ENCODE measurements around the gene FZD7. TPM values are rescaled to one million over a fixed set of nuclear protein-coding genes. Genes with fewer than 3 reads are reported as not detected.

FZD7 gene
- total RNA-seq, 2 experiments from 2014 or later = 0.58 to 0.62 TPM

DNA sequence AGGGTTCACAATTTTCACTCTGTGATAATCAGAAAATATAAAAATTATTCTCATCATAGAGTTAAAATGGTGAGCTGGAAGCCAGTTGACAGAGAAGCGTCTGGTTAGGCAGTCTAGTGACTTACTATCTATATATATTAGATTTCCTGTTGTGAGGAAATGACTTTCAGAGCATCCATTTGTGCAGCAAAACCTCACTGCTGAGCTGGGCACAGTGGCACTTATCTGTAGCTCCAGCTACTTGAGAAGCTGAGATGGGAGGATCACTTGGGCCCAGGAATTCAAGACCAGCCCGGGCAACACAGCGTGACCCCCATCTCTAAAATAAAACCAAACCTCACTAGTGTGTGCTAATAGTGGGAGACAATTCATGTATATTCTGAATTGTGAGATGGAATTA, 32.2 kb downstream of the FZD7 start:
- POLR2A ChIA-PET = no interaction called here

DNA sequence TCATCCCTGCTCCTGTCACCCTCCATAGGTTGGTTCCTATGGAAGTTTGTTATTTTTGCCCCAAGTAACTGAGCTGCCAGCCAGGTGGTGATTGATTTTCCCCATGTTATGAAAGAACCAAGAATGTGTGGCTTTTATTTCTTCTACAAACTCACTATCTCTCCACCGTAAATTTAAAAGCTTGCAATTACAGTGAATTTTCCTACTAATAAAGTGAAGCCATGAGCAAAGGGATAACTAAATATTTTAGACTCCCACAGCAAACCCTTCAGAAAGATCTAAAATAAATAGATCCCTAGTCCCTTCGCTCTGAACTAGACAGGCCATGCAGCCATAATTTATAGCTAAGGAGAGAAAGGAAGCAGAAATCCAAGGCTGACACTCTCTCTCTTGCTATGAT, 33.2 kb downstream of the FZD7 start:
- H3K9me3 Mint-ChIP-seq = no peaks in the 10 kb centered on the region

More for the DNA sequence above, 32.2 kb downstream of the FZD7 start:
- intact Hi-C loops (cut with micrococcal nuclease) = no loop called here
- no peak for DNase-seq
- no peaks in the 10 kb centered on the region for H3K9me3 Mint-ChIP-seq
- no peak overlapping the region for H3K4me3 Mint-ChIP-seq
- no peaks in the 10 kb centered on the region for H3K36me3 Mint-ChIP-seq
- H3K27me3 Mint-ChIP-seq = no peaks in the 10 kb centered on the region
- H3K4me1 Mint-ChIP-seq (ENCODE audit: low read depth) = no peaks in the 10 kb centered on the region
- CTCF ChIA-PET = no interaction called here
- no peak overlapping the region for H3K27ac Mint-ChIP-seq

DNA sequence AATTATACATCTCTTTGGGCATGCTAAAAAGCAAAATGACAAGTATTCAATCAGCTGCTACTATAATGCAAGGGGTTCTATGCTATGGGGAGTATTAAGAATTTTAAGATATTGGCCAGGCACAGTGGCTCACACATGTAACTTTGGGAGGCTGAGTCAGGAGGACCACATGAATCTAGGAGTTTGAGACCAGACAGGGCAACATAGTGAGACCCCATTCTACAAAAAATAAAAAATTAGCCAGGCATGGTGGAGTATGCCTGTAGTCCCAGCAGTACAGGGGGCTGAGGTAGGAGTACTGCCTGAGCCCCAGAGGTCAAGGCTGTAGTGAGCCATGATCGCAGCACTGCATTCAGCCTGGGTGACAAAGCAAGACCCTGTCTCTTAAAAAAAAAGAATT, 33.9 kb downstream of the FZD7 start:
- Mint-ChIP-seq H3K36me3 (no peaks in the 10 kb centered on the region), H3K4me3 (no peak overlapping the region), H3K4me1 (ENCODE audit: low read depth) (no peaks in the 10 kb centered on the region), H3K27ac (no peak overlapping the region), H3K27me3 (peaks cover 2% of the 10 kb centered on the region), H3K9me3 (no peaks in the 10 kb centered on the region)
- CTCF ChIA-PET = no interaction called here
- POLR2A ChIA-PET = no interaction called here
- intact Hi-C loops (cut with micrococcal nuclease) = no loop called here
- no peak for DNase-seq

More for the DNA sequence above, 33.2 kb downstream of the FZD7 start:
- Mint-ChIP-seq H3K27ac (no peak overlapping the region), H3K36me3 (no peaks in the 10 kb centered on the region), H3K4me3 (no peak overlapping the region), H3K27me3 (no peaks in the 10 kb centered on the region), H3K4me1 (ENCODE audit: low read depth) (no peaks in the 10 kb centered on the region)
- intact Hi-C loops (cut with micrococcal nuclease) = no loop called here
- POLR2A ChIA-PET = no interaction called here
- no peak for DNase-seq
- CTCF ChIA-PET = no interaction called here

DNA sequence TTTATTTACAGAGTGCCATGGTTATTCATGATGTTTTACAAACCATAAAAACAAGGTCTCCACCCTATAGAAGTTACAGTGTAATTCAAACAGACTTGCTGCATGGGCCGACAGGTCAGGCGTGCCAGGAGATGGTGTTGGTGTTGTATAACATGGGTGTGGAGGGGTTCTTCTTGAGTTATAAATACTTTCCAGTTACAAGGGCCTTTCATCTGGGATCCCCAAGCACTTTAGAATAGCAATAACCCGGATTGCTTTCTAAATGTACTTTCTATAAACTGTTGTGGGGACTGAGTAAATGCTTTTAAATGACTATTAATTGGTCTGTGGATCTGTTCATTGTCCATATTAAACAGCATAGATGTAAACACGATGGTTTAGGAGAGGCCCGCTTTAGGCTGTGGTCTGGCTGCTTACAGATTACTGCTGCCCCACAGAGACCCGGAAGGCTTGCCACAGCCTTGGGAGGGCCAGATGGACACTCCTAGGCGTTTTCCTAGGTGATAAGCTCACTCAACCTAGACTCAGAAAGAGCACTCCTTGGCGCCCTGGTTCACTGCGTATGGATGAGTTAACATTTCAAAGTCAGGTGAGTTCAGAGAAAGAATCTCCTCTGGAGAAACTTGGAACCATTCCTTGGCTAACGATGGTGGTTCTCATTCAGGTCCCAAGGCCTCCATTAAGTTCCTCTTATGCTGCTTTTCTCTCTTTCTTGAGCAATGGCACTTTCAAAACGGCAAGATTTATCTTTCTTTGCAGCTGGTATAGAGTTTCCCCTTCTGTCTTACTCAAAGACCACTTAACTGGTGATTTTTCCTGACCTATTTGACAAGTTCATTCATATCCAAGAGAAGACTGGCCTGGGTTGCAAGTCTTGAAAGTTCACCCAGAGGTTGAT, 35.8 kb downstream of the FZD7 start:
- Mint-ChIP-seq H3K4me3 (no peak overlapping the region), H3K4me1 (ENCODE audit: low read depth) (no peaks in the 10 kb centered on the region), H3K27ac (no peak overlapping the region), H3K27me3 (peaks cover 6% of the 10 kb centered on the region), H3K36me3 (no peaks in the 10 kb centered on the region), H3K9me3 (no peaks in the 10 kb centered on the region)
- intact Hi-C loops (cut with micrococcal nuclease) = no loop called here
- ChIA-PET CTCF (no interaction called here), POLR2A (no interaction called here)
- no peak for DNase-seq

DNA sequence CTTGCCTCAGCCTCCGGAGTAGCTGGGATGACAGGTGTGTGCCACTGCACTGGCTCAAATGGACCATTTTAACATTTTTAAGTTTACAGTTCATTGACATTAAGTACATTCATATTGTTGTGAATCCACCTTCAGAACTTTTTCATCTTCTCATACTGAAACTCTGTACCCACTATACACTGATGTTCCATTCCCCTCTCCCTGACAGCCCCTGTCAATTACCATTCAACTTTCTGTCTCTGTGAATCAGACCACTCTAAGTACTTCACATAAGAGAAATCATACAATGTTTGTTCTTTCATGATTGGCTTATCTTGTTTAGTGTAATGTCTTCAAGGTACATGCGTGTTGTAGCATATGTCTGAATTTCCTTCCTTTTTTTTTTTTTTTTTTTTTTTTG, 37.5 kb downstream of the FZD7 start:
- no peak overlapping the region for H3K27ac Mint-ChIP-seq
- DNase-seq = no peak
- H3K4me3 Mint-ChIP-seq = no peak overlapping the region
- H3K27me3 Mint-ChIP-seq = peaks cover 6% of the 10 kb centered on the region
- ChIA-PET CTCF (no interaction called here), POLR2A (no interaction called here)
- H3K4me1 Mint-ChIP-seq (ENCODE audit: low read depth) = no peaks in the 10 kb centered on the region
- H3K9me3 Mint-ChIP-seq = no peaks in the 10 kb centered on the region
- intact Hi-C loops (cut with micrococcal nuclease) = no loop called here
- no peaks in the 10 kb centered on the region for H3K36me3 Mint-ChIP-seq

DNA sequence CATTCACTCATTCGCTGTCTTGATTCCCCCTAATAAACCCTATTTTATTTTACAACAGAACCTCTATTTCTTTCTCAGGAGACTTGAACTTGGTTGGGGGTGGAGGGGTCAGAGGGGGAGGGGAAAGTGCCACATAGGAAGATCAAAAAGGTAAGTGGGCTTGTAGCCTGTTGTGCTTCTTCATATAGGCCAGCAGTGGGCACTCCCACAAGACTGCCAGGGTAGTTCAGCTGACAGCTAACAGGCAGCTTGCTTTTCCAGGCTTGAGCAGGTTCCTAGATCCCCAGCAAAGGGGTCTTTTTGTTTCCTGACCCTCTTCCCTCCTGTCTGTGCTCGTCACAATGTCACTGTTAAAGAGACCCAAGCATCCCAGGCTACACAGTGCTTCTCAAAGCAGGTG, 38.6 kb downstream of the FZD7 start:
- no peak overlapping the region for H3K27ac Mint-ChIP-seq
- H3K36me3 Mint-ChIP-seq = no peaks in the 10 kb centered on the region
- POLR2A ChIA-PET = no interaction called here
- no peaks in the 10 kb centered on the region for H3K4me1 Mint-ChIP-seq (ENCODE audit: low read depth)
- intact Hi-C loops (cut with micrococcal nuclease) = no loop called here
- no peak overlapping the region for H3K4me3 Mint-ChIP-seq
- DNase-seq = no peak
- CTCF ChIA-PET = interaction anchor here (0.9 kb wide), 1 partner anchor 107 kb away, joined by 3 read pairs; no protein-coding TSS in a partner anchor
- peaks cover 6% of the 10 kb centered on the region for H3K27me3 Mint-ChIP-seq
- H3K9me3 Mint-ChIP-seq = no peaks in the 10 kb centered on the region

DNA sequence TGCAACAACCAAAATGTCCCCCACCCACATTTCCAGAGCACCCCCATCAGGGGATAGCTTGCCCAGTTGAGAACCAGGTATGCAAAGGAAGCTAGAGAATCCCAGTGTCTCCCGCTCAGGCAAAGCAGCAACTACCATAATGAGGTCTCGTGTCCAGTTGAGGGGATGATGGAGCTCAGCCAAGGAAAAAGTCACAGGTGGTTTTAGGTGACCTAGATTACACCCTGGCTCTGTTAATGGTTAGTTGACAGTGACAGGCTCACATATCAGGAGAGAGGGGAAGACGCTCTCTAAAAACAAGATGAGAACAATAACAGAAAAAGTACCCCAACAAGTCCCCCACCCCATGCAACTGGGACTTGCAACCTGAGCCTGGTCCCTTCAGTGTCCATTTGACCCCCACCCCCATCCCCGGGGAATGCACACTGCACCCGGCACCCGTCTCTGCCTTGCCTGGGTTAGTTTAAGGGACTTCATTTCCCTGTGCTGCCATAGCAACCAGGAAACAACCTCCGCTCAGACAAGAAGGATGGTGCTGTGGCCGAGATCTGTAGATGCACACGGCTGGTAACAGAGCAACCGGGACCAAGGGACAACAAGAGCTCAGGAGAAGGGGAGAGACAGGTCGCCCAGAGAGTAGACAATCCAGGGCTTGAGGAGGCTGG, 39.2 kb downstream of the FZD7 start, which contains the start of gene KIAA2012:
Gene KIAA2012 (plus strand): TSS at position 519 of the 665 bp plus-strand sequence. CDS start 373 bp downstream, outside the sequence.
- no peak for DNase-seq
- H3K27ac Mint-ChIP-seq = no peak within 1 kb of the TSS
- no peaks in the 10 kb centered on the region for H3K4me1 Mint-ChIP-seq (ENCODE audit: low read depth)
- H3K9me3 Mint-ChIP-seq = no peaks in the 10 kb centered on the region
- intact Hi-C loops (cut with micrococcal nuclease) = no loop called here
- CTCF ChIA-PET = interaction anchor here (0.8 to 0.9 kb wide), 2 partner anchors 14 to 106 kb away, joined by 3 read pairs; no protein-coding TSS in a partner anchor
- peaks cover 6% of the 10 kb centered on the region for H3K27me3 Mint-ChIP-seq
- no peak within 1 kb of the TSS for H3K4me3 Mint-ChIP-seq
- no peaks in the 10 kb centered on the region for H3K36me3 Mint-ChIP-seq
- POLR2A ChIA-PET = no interaction called here

DNA sequence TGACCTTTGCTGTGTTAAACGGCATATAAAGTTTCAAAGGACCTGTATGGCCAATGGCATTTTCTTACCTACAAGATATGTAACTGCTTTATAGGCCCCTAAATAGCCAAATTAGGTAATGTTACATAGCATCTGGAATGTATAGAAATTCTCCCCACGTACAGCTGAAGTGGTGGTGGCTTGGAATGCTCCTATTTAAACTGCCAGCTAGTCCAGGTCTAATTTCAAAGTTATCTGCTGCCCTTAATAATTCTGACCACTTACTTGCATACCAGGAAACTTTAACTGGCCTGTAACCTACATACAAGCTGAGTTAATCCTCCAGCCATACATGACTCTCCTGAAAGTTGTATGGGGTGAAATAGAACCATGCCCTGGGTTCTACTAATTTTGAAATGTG, 40.7 kb downstream of the FZD7 start:
- peaks cover 8% of the 10 kb centered on the region for H3K27me3 Mint-ChIP-seq
- H3K9me3 Mint-ChIP-seq = no peaks in the 10 kb centered on the region
- no peaks in the 10 kb centered on the region for H3K36me3 Mint-ChIP-seq
- DNase-seq = no peak
- ChIA-PET POLR2A (no interaction called here), CTCF (interaction anchor here (0.6 kb wide), 2 partner anchors 30 to 33 kb away, joined by 3 read pairs; no protein-coding TSS in a partner anchor)
- intact Hi-C loops (cut with micrococcal nuclease) = no loop called here
- H3K27ac Mint-ChIP-seq = no peak overlapping the region
- no peaks in the 10 kb centered on the region for H3K4me1 Mint-ChIP-seq (ENCODE audit: low read depth)
- no peak overlapping the region for H3K4me3 Mint-ChIP-seq

DNA sequence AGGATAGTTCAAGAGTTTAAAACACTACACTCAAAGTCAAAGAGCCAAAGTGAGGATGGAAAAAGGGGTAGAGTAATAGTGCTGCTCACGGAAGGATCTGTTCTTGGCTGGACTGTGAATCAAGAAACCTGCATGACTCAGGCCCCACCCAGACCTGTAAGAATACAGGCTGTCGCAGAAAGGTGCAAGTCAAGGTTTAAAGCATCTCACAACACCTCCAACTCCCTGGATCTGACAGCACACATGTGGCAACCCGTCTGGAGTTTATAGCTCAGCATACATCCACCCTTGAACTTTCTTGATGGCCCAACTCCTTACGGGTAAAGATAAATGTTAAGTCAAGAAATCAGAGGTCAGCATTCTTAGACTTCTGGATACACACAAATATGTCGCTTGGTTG, 45.7 kb downstream of the FZD7 start:
- intact Hi-C loops (cut with micrococcal nuclease) = no loop called here
- Mint-ChIP-seq H3K4me3 (no peak overlapping the region), H3K9me3 (no peaks in the 10 kb centered on the region), H3K27me3 (peaks cover 4% of the 10 kb centered on the region), H3K36me3 (no peaks in the 10 kb centered on the region), H3K4me1 (ENCODE audit: low read depth) (no peaks in the 10 kb centered on the region), H3K27ac (no peak overlapping the region)
- ChIA-PET CTCF (no interaction called here), POLR2A (no interaction called here)
- no peak for DNase-seq

DNA sequence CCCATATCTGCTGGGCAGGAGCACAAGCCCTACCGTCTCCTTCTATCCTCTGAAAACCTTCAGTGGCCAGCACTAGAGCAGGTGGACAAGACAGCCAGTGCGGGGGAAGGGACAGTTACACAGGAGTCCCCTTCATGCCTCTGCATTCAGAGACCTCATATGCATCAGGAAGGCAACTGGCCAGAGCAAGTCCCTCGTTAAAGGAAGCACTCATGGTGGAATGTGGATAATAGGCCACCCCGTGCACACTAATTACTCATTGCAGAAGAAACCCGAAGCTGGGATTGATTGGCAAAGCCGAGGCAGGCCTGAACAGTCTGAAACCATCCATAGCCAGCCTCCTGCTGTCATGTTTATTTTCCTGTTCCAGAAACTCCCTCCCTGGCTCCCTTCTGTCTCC, 50.6 kb downstream of the FZD7 start:
- H3K27ac Mint-ChIP-seq = no peak overlapping the region
- no peaks in the 10 kb centered on the region for H3K36me3 Mint-ChIP-seq
- CTCF ChIA-PET = no interaction called here
- H3K27me3 Mint-ChIP-seq = peaks cover 3% of the 10 kb centered on the region
- no peaks in the 10 kb centered on the region for H3K9me3 Mint-ChIP-seq
- POLR2A ChIA-PET = no interaction called here
- no peak overlapping the region for H3K4me3 Mint-ChIP-seq
- intact Hi-C loops (cut with micrococcal nuclease) = no loop called here
- no peak for DNase-seq
- H3K4me1 Mint-ChIP-seq (ENCODE audit: low read depth) = no peaks in the 10 kb centered on the region

Data from activated CD4-positive, alpha-beta memory T cell treated with anti-CD3 and anti-CD28 coated beads for 36 hours (primary cell).